ENCODE measurements around the gene EVX1.

DNA sequence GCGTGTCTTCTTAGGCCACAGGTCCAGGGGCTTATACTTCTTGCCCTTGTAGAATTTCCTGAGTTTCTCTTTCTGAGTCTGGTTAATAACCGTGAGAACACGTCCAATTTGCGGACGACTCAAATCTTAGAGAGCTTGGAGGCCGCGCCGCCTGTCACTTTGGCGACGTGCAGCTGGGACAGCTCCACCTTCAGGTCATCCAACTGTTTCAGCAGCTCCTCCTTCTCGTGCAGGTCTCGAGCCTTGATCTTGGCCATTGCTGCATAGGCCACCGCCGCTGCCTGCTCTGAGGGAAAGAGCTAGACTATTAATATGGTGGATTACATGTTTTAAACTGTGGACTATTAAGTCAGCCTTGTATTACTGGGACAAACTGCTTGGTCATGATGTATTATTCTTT, 26.9 kb downstream of the EVX1 start:
- TF ChIP-seq, protein P1, sequence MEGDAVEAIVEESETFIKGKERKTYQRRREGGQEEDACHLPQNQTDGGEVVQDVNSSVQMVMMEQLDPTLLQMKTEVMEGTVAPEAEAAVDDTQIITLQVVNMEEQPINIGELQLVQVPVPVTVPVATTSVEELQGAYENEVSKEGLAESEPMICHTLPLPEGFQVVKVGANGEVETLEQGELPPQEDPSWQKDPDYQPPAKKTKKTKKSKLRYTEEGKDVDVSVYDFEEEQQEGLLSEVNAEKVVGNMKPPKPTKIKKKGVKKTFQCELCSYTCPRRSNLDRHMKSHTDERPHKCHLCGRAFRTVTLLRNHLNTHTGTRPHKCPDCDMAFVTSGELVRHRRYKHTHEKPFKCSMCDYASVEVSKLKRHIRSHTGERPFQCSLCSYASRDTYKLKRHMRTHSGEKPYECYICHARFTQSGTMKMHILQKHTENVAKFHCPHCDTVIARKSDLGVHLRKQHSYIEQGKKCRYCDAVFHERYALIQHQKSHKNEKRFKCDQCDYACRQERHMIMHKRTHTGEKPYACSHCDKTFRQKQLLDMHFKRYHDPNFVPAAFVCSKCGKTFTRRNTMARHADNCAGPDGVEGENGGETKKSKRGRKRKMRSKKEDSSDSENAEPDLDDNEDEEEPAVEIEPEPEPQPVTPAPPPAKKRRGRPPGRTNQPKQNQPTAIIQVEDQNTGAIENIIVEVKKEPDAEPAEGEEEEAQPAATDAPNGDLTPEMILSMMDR (IDR thresholded peaks at IDR 0.05 in 4 of 5, conservative IDR thresholded peaks at IDR 0.05 in 1 of 5), result no peak
- TF ChIP-seq POLR2A (IDR thresholded peaks at IDR 0.05), result no peak
